ENCODE data around the gene ANKRD2. TPM values are rescaled to one million over a fixed set of nuclear protein-coding genes. Genes with fewer than 3 reads are reported as not detected.
A peak's percentile ranks its signal among the peaks of the same experiment; 100 is the strongest.

ANKRD2 gene
- total and polyA plus RNA-seq, 2 donors (not counting 1 experiment from before 2014, with no cell fraction given), result 0.26 to 1.8 TPM

- TF ChIP-seq, protein P1, sequence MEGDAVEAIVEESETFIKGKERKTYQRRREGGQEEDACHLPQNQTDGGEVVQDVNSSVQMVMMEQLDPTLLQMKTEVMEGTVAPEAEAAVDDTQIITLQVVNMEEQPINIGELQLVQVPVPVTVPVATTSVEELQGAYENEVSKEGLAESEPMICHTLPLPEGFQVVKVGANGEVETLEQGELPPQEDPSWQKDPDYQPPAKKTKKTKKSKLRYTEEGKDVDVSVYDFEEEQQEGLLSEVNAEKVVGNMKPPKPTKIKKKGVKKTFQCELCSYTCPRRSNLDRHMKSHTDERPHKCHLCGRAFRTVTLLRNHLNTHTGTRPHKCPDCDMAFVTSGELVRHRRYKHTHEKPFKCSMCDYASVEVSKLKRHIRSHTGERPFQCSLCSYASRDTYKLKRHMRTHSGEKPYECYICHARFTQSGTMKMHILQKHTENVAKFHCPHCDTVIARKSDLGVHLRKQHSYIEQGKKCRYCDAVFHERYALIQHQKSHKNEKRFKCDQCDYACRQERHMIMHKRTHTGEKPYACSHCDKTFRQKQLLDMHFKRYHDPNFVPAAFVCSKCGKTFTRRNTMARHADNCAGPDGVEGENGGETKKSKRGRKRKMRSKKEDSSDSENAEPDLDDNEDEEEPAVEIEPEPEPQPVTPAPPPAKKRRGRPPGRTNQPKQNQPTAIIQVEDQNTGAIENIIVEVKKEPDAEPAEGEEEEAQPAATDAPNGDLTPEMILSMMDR (conservative IDR thresholded peaks at IDR 0.05 in 1 of 2, IDR thresholded peaks at IDR 0.05 in 1 of 2; ENCODE audit: low read depth in 1 of 2, low read length in 2 of 2), result no peak
- TF ChIP-seq EZH2 (IDR thresholded peaks at IDR 0.05; ENCODE audit: low read length, missing control alignments), result no peak
- peak within 1 kb of the TSS; percentile 92 for H2AFZ ChIP-seq (ENCODE audit: low read length)
- H3K4me3 ChIP-seq (replicated peaks in 1 of 4; ENCODE audit: control extremely low read depth in 1 of 4, insufficient read depth in 1 of 4, low read depth in 3 of 4, low read length in 4 of 4), result peak within 1 kb of the TSS; percentile 78 to 95 (median 92)
- peak within 1 kb of the TSS; percentile 44 for H3K9ac ChIP-seq (ENCODE audit: insufficient read depth, low read length)
- no peaks in the 10 kb centered on the region for H3K36me3 ChIP-seq (ENCODE audit: control insufficient read depth, insufficient read depth, low read length)
- no peaks in the 10 kb centered on the region for H3K9me3 ChIP-seq (ENCODE audit: control insufficient read depth, insufficient read depth, low read depth, low read length)
- no peaks in the 10 kb centered on the region for H3K79me2 ChIP-seq (ENCODE audit: control insufficient read depth, insufficient read depth, low read length)
- DNase-seq (ENCODE audit: low read depth in 2 of 2), result peak; percentile 87 to 90
- H3K4me1 ChIP-seq (ENCODE audit: control insufficient read depth, extremely low read depth, insufficient read depth, low read length), result peaks cover 5% of the 10 kb centered on the region
- no peaks in the 10 kb centered on the region for H3K27me3 ChIP-seq (ENCODE audit: control insufficient read depth, insufficient read depth, low read length)
- no peaks in the 10 kb centered on the region for H4K20me1 ChIP-seq (ENCODE audit: control insufficient read depth, extremely low read depth, insufficient read depth, low read length)
- peak within 1 kb of the TSS; percentile 97 for H3K4me2 ChIP-seq (ENCODE audit: extremely low read depth, insufficient read depth, low read length)
- peak within 1 kb of the TSS; percentile 59 for H3K27ac ChIP-seq (ENCODE audit: insufficient read depth, low read length)
Measured at GRCh38 chr10:97632949-97633884, 60.6 kb downstream of the ANKRD2 start, which contains the start of gene MORN4. Gene MORN4 (minus strand): TSS chr10:97633500. CDS start chr10:97619653, 13,847 bp downstream.

Other genes starting within 250 kb of the ANKRD2 start
- 5.3 and 6.7 TPM in 2 replicates for gene FRAT2, start 238.1 kb upstream of the ANKRD2 start, total RNA-seq
- gene FRAT2, start 238.1 kb upstream of the ANKRD2 start, polyA plus RNA-seq, result 2.0 and 2.2 TPM in 2 replicates
- gene RRP12, start 171.4 kb upstream of the ANKRD2 start, total RNA-seq, result 10.5 and 10.7 TPM in 2 replicates
- gene RRP12, start 171.4 kb upstream of the ANKRD2 start, polyA plus RNA-seq, result 6.1 and 11.1 TPM in 2 replicates
- 165 and 209 TPM in 2 replicates for gene PGAM1, start 146.6 kb upstream of the ANKRD2 start, total RNA-seq
- 498 and 510 TPM in 2 replicates for gene PGAM1, start 146.6 kb upstream of the ANKRD2 start, polyA plus RNA-seq
- gene EXOSC1, start 126.8 kb upstream of the ANKRD2 start, total RNA-seq, result 32.7 and 33.1 TPM in 2 replicates
- 39.5 and 45.4 TPM in 2 replicates for gene EXOSC1, start 126.8 kb upstream of the ANKRD2 start, polyA plus RNA-seq
- gene ZDHHC16, start 126.6 kb upstream of the ANKRD2 start, total RNA-seq, result 33.4 and 39.3 TPM in 2 replicates
- 60.2 and 69.6 TPM in 2 replicates for gene ZDHHC16, start 126.6 kb upstream of the ANKRD2 start, polyA plus RNA-seq
- 43.7 and 64.7 TPM in 2 replicates for gene MMS19, start 74.4 kb upstream of the ANKRD2 start, total RNA-seq
- gene MMS19, start 74.4 kb upstream of the ANKRD2 start, polyA plus RNA-seq, result 44.7 and 53.9 TPM in 2 replicates
- 20.3 and 22.0 TPM in 2 replicates for gene UBTD1, start 73.9 kb upstream of the ANKRD2 start, total RNA-seq
- 10.7 and 15.0 TPM in 2 replicates for gene UBTD1, start 73.9 kb upstream of the ANKRD2 start, polyA plus RNA-seq
- gene HOGA1, start 11.6 kb downstream of the ANKRD2 start, total RNA-seq, result 1.0 and 1.5 TPM in 2 replicates
- gene HOGA1, start 11.6 kb downstream of the ANKRD2 start, polyA plus RNA-seq, result 0.58 and 0.79 TPM in 2 replicates
- gene C10orf62, start 16.9 kb downstream of the ANKRD2 start, total RNA-seq, result not detected in 2 replicates
- gene C10orf62, start 16.9 kb downstream of the ANKRD2 start, polyA plus RNA-seq, result not detected in 2 replicates
- 6.4 and 13.4 TPM in 2 replicates for gene MORN4, start 60.7 kb downstream of the ANKRD2 start, total RNA-seq
- 11.0 and 13.2 TPM in 2 replicates for gene MORN4, start 60.7 kb downstream of the ANKRD2 start, polyA plus RNA-seq
- 16.4 and 26.6 TPM in 2 replicates for gene PI4K2A, start 67.9 kb downstream of the ANKRD2 start, total RNA-seq
- 30.7 and 47.2 TPM in 2 replicates for gene PI4K2A, start 67.9 kb downstream of the ANKRD2 start, polyA plus RNA-seq
- 31.8 and 77.5 TPM in 2 replicates for gene AVPI1, start 114.5 kb downstream of the ANKRD2 start, total RNA-seq
- gene AVPI1, start 114.5 kb downstream of the ANKRD2 start, polyA plus RNA-seq, result 14.3 and 14.9 TPM in 2 replicates
- gene MARVELD1, start 141.0 kb downstream of the ANKRD2 start, total RNA-seq, result 12.1 and 16.3 TPM in 2 replicates
- gene MARVELD1, start 141.0 kb downstream of the ANKRD2 start, polyA plus RNA-seq, result 106 and 132 TPM in 2 replicates
- gene ZFYVE27, start 164.3 kb downstream of the ANKRD2 start, total RNA-seq, result 16.9 and 22.1 TPM in 2 replicates
- gene ZFYVE27, start 164.3 kb downstream of the ANKRD2 start, polyA plus RNA-seq, result 7.7 and 8.3 TPM in 2 replicates
- gene SFRP5, start 199.2 kb downstream of the ANKRD2 start, total RNA-seq, result not detected in 2 replicates
- gene SFRP5, start 199.2 kb downstream of the ANKRD2 start, polyA plus RNA-seq, result not detected in 2 replicates